ENCODE measurements around the gene HOXC4. TPM values are rescaled to one million over a fixed set of nuclear protein-coding genes. Genes with fewer than 3 reads are reported as not detected.

Gene HOXC4
- total and polyA plus RNA-seq, 4 donors = 0.02 TPM; not detected in 3

DNA sequence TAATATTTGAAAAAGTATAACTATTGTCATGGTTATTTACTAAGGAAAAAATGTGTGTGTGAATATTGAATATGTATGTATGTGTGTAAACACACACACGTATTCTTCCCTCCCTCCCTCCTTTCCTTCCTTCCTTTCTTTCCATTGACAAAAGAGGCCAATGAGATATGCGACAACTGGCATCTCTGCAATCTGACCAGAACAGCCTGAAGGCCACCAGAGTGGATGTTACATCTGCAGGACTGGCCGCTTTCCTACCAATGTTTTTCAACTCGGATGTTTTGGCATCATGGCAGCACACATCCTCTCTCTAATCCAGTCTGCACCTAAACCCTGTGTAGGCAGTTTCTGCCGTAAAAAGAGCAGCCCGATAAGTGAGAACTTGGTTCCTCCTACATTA, 20.7 kb downstream of the HOXC4 start:
- Histone ChIP-seq H3K27me3 (ENCODE audit: control insufficient read depth in 4 of 4, insufficient read depth in 4 of 4, low read length in 3 of 4) (peaks cover 0 to 9% (median 2%) of the 10 kb centered on the region in 4 donors), H3K4me1 (ENCODE audit: control insufficient read depth in 4 of 4, insufficient read depth in 4 of 4, low read length in 3 of 4) (no peaks in the 10 kb centered on the region), H3K9ac (ENCODE audit: low read depth in 1 of 2, low read length in 2 of 2) (no peak overlapping the region), H3K36me3 (ENCODE audit: control insufficient read depth in 4 of 4, insufficient read depth in 3 of 4, low read depth in 1 of 4, low read length in 3 of 4) (no peaks in the 10 kb centered on the region), H3K4me3 (ENCODE audit: low read depth in 1 of 3, low read length in 3 of 3) (no peak overlapping the region), H3K9me3 (ENCODE audit: control insufficient read depth in 4 of 4, low read length in 3 of 4) (no peaks in the 10 kb centered on the region), H3K27ac (ENCODE audit: low read depth in 1 of 2, low read length in 2 of 2) (no peak overlapping the region)
- no peak for DNase-seq (ENCODE audit: low spot score)
- WGBS = 75% methylated on average over 6 of the region's 6 CpGs
- no peak for TF ChIP-seq GABPA (IDR thresholded peaks at IDR 0.05 in 1 of 2, conservative IDR thresholded peaks at IDR 0.05 in 1 of 2)
- TF ChIP-seq, protein P1, sequence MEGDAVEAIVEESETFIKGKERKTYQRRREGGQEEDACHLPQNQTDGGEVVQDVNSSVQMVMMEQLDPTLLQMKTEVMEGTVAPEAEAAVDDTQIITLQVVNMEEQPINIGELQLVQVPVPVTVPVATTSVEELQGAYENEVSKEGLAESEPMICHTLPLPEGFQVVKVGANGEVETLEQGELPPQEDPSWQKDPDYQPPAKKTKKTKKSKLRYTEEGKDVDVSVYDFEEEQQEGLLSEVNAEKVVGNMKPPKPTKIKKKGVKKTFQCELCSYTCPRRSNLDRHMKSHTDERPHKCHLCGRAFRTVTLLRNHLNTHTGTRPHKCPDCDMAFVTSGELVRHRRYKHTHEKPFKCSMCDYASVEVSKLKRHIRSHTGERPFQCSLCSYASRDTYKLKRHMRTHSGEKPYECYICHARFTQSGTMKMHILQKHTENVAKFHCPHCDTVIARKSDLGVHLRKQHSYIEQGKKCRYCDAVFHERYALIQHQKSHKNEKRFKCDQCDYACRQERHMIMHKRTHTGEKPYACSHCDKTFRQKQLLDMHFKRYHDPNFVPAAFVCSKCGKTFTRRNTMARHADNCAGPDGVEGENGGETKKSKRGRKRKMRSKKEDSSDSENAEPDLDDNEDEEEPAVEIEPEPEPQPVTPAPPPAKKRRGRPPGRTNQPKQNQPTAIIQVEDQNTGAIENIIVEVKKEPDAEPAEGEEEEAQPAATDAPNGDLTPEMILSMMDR (IDR thresholded peaks at IDR 0.05; ENCODE audit: low read depth, low read length, missing input control) = no peak
- TF ChIP-seq FOXA2 (IDR thresholded peaks at IDR 0.05) = no peak
- no peak for TF ChIP-seq SP1 (IDR thresholded peaks at IDR 0.05)

DNA sequence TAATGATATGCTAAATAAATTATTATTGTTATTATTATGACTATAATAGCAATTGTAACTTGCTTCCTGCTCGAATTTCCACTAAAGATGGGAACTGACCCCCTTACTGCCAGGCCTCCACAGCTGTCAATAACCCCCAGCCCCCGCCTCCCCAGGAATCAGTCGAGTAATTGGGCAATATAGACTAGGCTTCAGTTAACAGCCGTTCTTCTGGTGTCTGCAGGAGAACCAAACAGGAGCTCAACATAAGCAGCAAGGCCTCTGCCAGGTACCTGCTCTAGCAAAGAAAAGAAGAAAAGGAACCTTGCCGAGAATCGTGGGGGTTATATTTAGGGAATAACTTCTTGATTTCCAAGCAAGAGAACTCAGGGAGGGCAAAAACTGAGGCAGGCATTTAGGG, 21.8 kb downstream of the HOXC4 start:
- H3K27me3 ChIP-seq (ENCODE audit: control insufficient read depth in 4 of 4, insufficient read depth in 4 of 4, low read length in 3 of 4) = peaks cover 0 to 9% (median 2%) of the 10 kb centered on the region in 4 donors
- no peaks in the 10 kb centered on the region for H3K9me3 ChIP-seq (ENCODE audit: control insufficient read depth in 4 of 4, low read length in 3 of 4)
- H3K4me1 ChIP-seq (ENCODE audit: control insufficient read depth in 4 of 4, insufficient read depth in 4 of 4, low read length in 3 of 4) = no peaks in the 10 kb centered on the region
- no peak for DNase-seq (ENCODE audit: low spot score)
- 38% methylated on average over 6 of the region's 6 CpGs for WGBS
- no peak for TF ChIP-seq FOXA1 (IDR thresholded peaks at IDR 0.05)
- no peaks in the 10 kb centered on the region for H3K36me3 ChIP-seq (ENCODE audit: control insufficient read depth in 4 of 4, insufficient read depth in 3 of 4, low read depth in 1 of 4, low read length in 3 of 4)
- H3K4me3 ChIP-seq (ENCODE audit: low read depth in 1 of 3, low read length in 3 of 3) = no peak overlapping the region
- no peak overlapping the region for H3K27ac ChIP-seq (ENCODE audit: low read depth in 1 of 2, low read length in 2 of 2)
- H3K9ac ChIP-seq (ENCODE audit: low read depth in 1 of 2, low read length in 2 of 2) = no peak overlapping the region

DNA sequence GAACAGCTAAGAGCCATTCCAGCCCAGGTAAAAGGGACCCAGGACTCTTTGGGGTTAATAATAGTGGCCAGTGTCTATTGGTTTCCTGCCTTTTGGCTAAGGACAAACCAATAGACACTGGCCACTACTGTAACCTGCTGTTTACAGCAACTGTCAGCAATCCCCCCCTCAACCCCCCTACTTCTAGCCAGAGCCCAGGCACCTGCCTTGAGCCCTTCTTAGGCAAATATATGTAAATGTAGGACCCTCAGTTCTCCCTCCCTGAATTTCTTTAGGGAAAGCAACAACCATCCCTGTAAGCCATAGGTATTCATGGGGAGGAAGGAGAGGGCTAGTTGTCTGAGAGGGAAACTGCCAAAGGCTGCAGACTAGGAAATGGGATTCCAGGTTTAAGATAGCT, 22.3 kb downstream of the HOXC4 start:
- H3K27me3 ChIP-seq (ENCODE audit: control insufficient read depth in 4 of 4, insufficient read depth in 4 of 4, low read length in 3 of 4) = peaks cover 0 to 9% (median 2%) of the 10 kb centered on the region in 4 donors
- DNase-seq (ENCODE audit: low spot score) = no peak
- no peak overlapping the region for H3K9ac ChIP-seq (ENCODE audit: low read depth in 1 of 2, low read length in 2 of 2)
- H3K9me3 ChIP-seq (ENCODE audit: control insufficient read depth in 4 of 4, low read length in 3 of 4) = no peaks in the 10 kb centered on the region
- H3K27ac ChIP-seq (ENCODE audit: low read depth in 1 of 2, low read length in 2 of 2) = no peak overlapping the region
- no peak overlapping the region for H3K4me3 ChIP-seq (ENCODE audit: low read depth in 1 of 3, low read length in 3 of 3)
- TF ChIP-seq SP1 (IDR thresholded peaks at IDR 0.05) (no peak), EGR1 (IDR thresholded peaks at IDR 0.05; ENCODE audit: low read depth in 2 of 2) (no peak), TAF1 (conservative IDR thresholded peaks at IDR 0.05) (no peak), HNF4A (conservative IDR thresholded peaks at IDR 0.05) (no peak), RXRA (IDR thresholded peaks at IDR 0.05) (no peak), HNF4G (IDR thresholded peaks at IDR 0.05) (no peak), NR2F2 (IDR thresholded peaks at IDR 0.05) (no peak), JUND (IDR thresholded peaks at IDR 0.05) (no peak), YY1 (IDR thresholded peaks at IDR 0.05) (no peak), FOXA1 (IDR thresholded peaks at IDR 0.05) (no peak), GABPA (IDR thresholded peaks at IDR 0.05 in 1 of 2, conservative IDR thresholded peaks at IDR 0.05 in 1 of 2) (no peak), FOXA2 (IDR thresholded peaks at IDR 0.05) (no peak), RAD21 (IDR thresholded peaks at IDR 0.05) (no peak)
- TF ChIP-seq, protein P2, sequence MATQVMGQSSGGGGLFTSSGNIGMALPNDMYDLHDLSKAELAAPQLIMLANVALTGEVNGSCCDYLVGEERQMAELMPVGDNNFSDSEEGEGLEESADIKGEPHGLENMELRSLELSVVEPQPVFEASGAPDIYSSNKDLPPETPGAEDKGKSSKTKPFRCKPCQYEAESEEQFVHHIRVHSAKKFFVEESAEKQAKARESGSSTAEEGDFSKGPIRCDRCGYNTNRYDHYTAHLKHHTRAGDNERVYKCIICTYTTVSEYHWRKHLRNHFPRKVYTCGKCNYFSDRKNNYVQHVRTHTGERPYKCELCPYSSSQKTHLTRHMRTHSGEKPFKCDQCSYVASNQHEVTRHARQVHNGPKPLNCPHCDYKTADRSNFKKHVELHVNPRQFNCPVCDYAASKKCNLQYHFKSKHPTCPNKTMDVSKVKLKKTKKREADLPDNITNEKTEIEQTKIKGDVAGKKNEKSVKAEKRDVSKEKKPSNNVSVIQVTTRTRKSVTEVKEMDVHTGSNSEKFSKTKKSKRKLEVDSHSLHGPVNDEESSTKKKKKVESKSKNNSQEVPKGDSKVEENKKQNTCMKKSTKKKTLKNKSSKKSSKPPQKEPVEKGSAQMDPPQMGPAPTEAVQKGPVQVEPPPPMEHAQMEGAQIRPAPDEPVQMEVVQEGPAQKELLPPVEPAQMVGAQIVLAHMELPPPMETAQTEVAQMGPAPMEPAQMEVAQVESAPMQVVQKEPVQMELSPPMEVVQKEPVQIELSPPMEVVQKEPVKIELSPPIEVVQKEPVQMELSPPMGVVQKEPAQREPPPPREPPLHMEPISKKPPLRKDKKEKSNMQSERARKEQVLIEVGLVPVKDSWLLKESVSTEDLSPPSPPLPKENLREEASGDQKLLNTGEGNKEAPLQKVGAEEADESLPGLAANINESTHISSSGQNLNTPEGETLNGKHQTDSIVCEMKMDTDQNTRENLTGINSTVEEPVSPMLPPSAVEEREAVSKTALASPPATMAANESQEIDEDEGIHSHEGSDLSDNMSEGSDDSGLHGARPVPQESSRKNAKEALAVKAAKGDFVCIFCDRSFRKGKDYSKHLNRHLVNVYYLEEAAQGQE (IDR thresholded peaks at IDR 0.05) = no peak
- TF ChIP-seq, protein P3, sequence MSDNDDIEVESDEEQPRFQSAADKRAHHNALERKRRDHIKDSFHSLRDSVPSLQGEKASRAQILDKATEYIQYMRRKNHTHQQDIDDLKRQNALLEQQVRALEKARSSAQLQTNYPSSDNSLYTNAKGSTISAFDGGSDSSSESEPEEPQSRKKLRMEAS (IDR thresholded peaks at IDR 0.05) = no peak
- TF ChIP-seq, protein P4, sequence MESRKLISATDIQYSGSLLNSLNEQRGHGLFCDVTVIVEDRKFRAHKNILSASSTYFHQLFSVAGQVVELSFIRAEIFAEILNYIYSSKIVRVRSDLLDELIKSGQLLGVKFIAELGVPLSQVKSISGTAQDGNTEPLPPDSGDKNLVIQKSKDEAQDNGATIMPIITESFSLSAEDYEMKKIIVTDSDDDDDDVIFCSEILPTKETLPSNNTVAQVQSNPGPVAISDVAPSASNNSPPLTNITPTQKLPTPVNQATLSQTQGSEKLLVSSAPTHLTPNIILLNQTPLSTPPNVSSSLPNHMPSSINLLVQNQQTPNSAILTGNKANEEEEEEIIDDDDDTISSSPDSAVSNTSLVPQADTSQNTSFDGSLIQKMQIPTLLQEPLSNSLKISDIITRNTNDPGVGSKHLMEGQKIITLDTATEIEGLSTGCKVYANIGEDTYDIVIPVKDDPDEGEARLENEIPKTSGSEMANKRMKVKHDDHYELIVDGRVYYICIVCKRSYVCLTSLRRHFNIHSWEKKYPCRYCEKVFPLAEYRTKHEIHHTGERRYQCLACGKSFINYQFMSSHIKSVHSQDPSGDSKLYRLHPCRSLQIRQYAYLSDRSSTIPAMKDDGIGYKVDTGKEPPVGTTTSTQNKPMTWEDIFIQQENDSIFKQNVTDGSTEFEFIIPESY (IDR thresholded peaks at IDR 0.05) = no peak
- TF ChIP-seq, protein P1 (IDR thresholded peaks at IDR 0.05; ENCODE audit: low read depth, low read length, missing input control) = no peak
- TF ChIP-seq, protein P5, sequence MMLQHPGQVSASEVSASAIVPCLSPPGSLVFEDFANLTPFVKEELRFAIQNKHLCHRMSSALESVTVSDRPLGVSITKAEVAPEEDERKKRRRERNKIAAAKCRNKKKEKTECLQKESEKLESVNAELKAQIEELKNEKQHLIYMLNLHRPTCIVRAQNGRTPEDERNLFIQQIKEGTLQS (IDR thresholded peaks at IDR 0.05) = no peak
- no peaks in the 10 kb centered on the region for H3K36me3 ChIP-seq (ENCODE audit: control insufficient read depth in 4 of 4, insufficient read depth in 3 of 4, low read depth in 1 of 4, low read length in 3 of 4)
- H3K4me1 ChIP-seq (ENCODE audit: control insufficient read depth in 4 of 4, insufficient read depth in 4 of 4, low read length in 3 of 4) = no peaks in the 10 kb centered on the region
